ENCODE results near the gene MCTP2.

DNA sequence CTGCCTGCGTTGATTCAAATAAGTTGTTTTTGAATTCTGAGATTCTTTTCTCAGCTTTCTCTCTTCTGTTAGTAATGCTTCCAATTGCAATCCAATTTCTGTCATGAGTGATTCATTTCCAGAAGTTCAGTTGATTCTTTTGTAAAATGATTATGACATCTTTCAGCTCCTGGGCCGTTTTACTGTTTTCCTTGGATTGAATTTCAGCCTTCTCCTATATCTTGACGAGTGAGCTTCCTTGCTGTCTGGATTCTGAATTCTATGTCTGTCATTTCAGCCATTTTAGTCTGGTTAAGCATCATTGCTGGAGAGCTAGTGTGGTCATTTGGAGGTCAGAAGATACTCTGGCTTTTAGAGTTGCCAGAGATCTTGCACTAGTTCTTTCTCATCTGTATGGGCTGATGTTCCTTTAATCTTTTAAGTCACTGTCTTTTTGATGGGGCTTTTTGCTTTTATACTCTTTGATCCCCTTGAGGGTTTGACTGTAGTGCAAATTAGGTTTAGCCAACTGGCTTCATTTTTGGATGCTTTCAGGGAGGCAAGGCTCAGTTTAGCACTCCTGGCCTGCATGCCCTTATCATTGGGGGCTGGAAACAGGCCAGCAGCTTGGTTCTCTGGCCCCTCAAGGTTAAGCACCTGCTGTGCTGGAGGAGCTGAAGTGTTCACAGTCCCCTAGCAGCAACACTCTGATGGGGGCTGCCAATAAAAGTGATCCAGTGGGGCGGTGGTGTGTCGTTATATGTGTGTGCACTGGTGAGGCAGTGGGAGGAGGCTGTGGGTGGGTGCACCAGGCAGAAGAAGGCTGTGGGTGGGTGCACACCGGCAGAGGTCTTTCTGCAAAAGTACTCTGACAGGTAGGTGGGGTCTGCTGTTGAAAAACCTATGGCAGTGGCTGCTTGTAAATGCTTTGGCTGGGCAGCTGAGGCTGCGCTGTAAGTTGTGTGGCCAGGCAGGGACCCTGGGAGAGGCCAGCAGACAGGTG is 51.2 kb downstream of the MCTP2 start:
- TF ChIP-seq POLR2A (IDR thresholded peaks at IDR 0.05): no peak
- TF ChIP-seq, protein P1, sequence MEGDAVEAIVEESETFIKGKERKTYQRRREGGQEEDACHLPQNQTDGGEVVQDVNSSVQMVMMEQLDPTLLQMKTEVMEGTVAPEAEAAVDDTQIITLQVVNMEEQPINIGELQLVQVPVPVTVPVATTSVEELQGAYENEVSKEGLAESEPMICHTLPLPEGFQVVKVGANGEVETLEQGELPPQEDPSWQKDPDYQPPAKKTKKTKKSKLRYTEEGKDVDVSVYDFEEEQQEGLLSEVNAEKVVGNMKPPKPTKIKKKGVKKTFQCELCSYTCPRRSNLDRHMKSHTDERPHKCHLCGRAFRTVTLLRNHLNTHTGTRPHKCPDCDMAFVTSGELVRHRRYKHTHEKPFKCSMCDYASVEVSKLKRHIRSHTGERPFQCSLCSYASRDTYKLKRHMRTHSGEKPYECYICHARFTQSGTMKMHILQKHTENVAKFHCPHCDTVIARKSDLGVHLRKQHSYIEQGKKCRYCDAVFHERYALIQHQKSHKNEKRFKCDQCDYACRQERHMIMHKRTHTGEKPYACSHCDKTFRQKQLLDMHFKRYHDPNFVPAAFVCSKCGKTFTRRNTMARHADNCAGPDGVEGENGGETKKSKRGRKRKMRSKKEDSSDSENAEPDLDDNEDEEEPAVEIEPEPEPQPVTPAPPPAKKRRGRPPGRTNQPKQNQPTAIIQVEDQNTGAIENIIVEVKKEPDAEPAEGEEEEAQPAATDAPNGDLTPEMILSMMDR (IDR thresholded peaks at IDR 0.05): no peak
